D721Med (cell line): Measurements from ENCODE around the gene TGIF1.
A peak's percentile ranks its signal among the peaks of the same experiment; 100 is the strongest.

Source experiments
- DNase-seq: peaks from one replicate; pipeline ENCODE4 v3.0.0; 2011; ENCODE audit warnings: low spot score; ENCODE audit not compliant: insufficient read length
- FAIRE-seq: peaks from 2 replicates; lab custom pipeline; 2011; peaks lifted over from hg19 to GRCh38; lab: Jason Lieb, UNC
- TF ChIP-seq, protein P1 (sequence below): IDR thresholded peaks from 2 replicates; pipeline ENCODE4 v1.5.1; 2012; ENCODE audit warnings: mild to moderate bottlenecking, control low read depth; ENCODE audit not compliant: insufficient read depth; ENCODE audit errors: missing control alignments

Gene TGIF1

DNA sequence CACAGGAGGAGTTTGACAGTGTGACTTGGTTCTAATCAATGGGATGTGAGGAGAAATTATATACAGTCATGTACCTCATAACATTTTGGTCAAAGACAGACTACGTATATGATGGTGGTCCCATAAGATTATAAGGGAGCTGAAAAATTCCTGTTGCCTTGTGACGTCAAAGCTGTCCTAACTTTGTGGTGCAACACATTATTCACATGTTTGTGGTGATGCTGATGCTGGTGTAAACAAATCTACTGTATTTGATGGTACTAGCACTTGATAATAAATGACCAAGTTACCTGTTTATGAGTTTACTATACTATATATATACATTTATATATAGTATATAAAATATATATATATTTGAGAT lies 29.1 kb upstream of the TGIF1 start:
- TF ChIP-seq, protein P1, sequence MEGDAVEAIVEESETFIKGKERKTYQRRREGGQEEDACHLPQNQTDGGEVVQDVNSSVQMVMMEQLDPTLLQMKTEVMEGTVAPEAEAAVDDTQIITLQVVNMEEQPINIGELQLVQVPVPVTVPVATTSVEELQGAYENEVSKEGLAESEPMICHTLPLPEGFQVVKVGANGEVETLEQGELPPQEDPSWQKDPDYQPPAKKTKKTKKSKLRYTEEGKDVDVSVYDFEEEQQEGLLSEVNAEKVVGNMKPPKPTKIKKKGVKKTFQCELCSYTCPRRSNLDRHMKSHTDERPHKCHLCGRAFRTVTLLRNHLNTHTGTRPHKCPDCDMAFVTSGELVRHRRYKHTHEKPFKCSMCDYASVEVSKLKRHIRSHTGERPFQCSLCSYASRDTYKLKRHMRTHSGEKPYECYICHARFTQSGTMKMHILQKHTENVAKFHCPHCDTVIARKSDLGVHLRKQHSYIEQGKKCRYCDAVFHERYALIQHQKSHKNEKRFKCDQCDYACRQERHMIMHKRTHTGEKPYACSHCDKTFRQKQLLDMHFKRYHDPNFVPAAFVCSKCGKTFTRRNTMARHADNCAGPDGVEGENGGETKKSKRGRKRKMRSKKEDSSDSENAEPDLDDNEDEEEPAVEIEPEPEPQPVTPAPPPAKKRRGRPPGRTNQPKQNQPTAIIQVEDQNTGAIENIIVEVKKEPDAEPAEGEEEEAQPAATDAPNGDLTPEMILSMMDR = no peak
- DNase-seq (no peak), FAIRE-seq (no peak)

DNA sequence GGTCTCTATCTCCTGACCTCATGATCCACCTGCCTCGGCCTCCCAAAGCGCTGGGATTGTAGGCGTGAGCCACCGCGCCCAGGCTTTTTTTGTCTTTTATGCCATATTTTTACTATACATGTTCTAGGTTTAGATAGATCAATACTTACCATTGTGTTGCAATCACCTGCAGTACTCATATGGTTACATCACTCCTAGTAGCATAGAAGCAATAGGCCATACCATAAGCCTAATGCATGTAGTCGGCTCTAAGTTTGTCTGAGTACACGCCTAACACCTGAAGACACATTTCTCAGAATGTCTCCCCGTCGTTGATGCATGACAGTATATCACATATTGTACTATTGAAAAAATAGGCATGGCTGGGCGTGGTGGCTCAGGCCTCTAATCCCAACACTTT lies 27.1 kb upstream of the TGIF1 start:
- TF ChIP-seq, protein P1 = no peak
- no peak for DNase-seq
- peak; percentile 25 for FAIRE-seq

DNA sequence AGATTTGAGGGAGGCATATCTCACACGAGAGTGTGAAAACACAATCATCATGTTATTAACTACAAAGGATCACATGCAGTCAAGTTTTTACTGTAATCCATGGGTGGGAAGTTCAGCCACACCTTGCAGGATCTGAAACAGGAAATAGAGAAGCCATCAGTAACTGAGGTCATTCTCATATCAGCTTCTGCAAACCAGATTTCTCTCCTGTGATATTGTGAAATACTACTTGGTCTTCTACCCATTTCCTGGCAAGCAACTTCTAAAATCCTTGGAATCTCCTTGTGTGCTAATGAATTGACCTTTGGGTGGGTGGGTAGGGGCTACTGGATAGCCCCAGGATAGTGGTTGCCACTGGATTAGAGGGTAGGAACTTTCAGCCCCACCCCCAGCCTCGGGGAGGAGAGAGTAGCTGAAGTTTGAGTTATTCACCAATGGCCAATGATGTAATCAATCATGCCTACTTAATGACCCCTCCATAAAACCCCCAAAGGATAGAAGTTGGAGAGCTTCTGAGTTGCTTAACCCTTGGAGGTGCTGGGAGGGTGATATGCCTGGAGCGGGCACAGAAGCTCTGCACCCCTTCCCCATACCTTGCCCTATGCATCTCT lies 25.6 kb upstream of the TGIF1 start:
- FAIRE-seq = no peak
- TF ChIP-seq, protein P1 = no peak
- DNase-seq = no peak

DNA sequence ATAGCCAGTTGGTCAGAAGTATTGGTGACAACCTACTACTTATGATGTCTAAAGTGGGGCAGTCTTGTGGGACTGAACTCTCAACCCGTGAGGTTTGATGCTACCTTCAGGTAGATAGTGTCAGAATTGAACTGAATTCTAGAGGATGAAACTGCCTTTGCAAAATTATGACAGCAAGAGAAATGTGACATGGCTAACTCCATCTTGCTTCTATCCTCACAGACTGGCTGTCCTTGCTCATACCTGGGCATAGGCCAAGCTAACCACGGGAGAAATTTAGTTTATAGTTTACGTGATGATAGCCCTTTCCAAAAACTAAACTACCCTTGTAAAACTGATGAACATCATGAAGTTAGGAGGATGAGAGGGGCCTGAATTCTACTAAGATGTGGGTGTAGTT lies 24.9 kb upstream of the TGIF1 start:
- DNase-seq (no peak), FAIRE-seq (no peak)
- TF ChIP-seq, protein P1 = no peak

DNA sequence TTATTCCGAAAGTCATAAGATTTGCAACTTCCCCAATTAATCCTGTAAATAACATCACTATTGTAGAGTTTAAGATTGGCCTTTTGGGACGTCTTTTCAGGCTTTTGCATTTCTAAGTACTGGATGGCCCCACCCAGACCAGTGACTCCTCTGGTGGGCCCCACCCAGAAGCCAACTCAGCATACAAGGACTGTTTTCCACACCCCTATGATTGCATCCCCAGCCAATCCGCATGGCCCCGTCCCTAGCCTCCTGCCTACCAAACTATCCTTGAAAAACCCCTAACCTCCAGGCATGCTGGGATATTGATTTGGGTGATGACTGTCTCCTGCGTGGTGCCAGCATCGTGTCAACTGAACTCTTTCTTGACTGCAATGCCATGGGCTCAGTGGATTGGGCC lies 24.5 kb upstream of the TGIF1 start:
- TF ChIP-seq, protein P1 = no peak
- FAIRE-seq (no peak), DNase-seq (no peak)

DNA sequence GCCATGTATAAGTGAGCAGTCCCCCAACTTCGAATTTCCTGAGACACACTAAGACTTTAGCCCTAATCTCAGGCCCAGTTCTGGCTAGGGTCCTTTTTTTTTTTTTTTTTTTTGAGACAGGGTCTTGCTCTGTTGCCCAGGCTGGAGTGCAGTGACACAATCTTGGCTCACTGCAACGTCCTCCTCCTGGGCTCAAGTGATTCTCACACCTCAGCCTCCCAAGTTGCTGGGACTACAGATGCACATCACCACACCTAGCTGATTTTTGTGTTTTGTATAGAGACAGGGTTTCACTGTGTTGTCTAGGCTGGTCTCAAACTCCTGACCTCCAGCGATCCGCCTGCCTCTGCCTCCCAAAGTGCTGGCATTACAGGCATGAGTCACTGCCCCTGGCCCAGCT lies 23.9 kb upstream of the TGIF1 start:
- DNase-seq (no peak), FAIRE-seq (no peak)
- TF ChIP-seq, protein P1 = no peak

DNA sequence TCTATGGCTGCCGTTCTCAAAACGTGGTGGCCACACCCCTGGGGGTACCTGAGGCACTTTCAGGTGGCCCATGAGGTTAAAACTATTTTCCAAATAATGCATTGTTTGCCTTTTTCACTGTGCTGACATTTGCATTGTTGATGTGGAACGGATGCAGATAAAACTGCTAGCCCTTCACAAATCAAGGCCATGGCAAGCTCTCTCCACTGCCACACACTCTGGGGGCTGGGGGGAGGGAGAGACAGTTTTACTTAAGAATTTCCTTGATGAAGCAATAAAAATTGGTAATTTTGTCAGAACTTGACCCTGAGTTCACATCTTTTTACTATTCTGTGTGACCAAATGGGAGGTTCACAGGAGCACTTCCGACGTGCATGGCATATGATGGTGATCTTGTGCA lies 22.0 kb upstream of the TGIF1 start:
- TF ChIP-seq, protein P1 = no peak
- no peak for DNase-seq
- no peak for FAIRE-seq
